ENCODE measurements around the gene LGR5. TPM values are rescaled to one million over a fixed set of nuclear protein-coding genes. Genes with fewer than 3 reads are reported as not detected.

The LGR5 gene
- total and polyA plus RNA-seq, 2 of the 4 experiments (the other 2 are of a cell fraction), result not detected

DNA sequence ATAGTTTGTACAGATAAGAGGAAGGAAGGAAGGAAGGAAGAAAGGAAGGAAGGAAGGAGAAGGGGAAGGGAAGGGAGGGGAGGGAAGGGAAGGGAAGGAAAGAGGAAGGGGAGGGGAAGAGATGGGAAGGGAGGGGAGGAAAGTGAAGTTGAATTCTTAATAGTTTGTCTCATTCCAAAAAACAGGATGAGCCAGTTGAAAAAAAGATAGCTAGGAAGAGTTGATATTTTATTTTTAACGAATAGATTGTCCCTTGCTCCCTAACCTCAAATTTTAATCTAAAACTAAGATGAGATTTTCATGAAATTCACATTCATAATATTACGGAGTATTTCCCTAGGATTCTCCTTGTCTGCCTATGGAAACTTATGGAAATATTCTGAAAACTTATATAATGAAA, 143.3 kb downstream of the LGR5 start:
- Histone ChIP-seq H2AK5ac (ENCODE audit: low read depth, low read length) (no peak overlapping the region), H3K18ac (ENCODE audit: low read depth, low read length) (no peak overlapping the region), H3K9me1 (ENCODE audit: insufficient read depth, low read length) (no peaks in the 10 kb centered on the region), H2BK20ac (ENCODE audit: low read depth, low read length) (no peak overlapping the region), H3K27me3 (ENCODE audit: control insufficient read depth, insufficient read depth, low read length) (peaks cover 12% of the 10 kb centered on the region), H2AK9ac (replicated peaks; ENCODE audit: low read depth, low read length, poor library complexity) (no peak overlapping the region), H3K4me2 (ENCODE audit: low read depth, low read length) (no peak overlapping the region), H3K4me1 (ENCODE audit: control insufficient read depth, insufficient read depth, low read length) (no peaks in the 10 kb centered on the region), H4K91ac (ENCODE audit: insufficient read depth, low read depth, low read length) (no peak overlapping the region), H3K9ac (ENCODE audit: low read depth, low read length) (no peak overlapping the region), H4K20me1 (ENCODE audit: insufficient read depth, low read length) (no peaks in the 10 kb centered on the region), H3K79me1 (ENCODE audit: low read depth in 1 of 2, low read length in 2 of 2) (no peaks in the 10 kb centered on the region), H4K5ac (ENCODE audit: low read depth, low read length) (no peak overlapping the region), H3K23ac (ENCODE audit: low read depth, low read length) (no peak overlapping the region), H3K56ac (ENCODE audit: extremely low read depth, insufficient read depth, low read length) (no peak overlapping the region), H4K8ac (ENCODE audit: low read depth in 2 of 2, low read length in 2 of 2) (no peak overlapping the region), H2BK5ac (ENCODE audit: low read depth, low read length, poor library complexity, severe bottlenecking) (no peak overlapping the region), H2AFZ (replicated peaks; ENCODE audit: low read length, poor library complexity) (no peak overlapping the region), H2BK120ac (ENCODE audit: low read depth, low read length) (no peak overlapping the region), H3K36me3 (ENCODE audit: control insufficient read depth, insufficient read depth, low read length) (no peaks in the 10 kb centered on the region), H3K27ac (ENCODE audit: insufficient read depth, low read length) (no peak overlapping the region), H3K9me3 (ENCODE audit: control insufficient read depth, insufficient read depth, low read length) (no peaks in the 10 kb centered on the region), H2BK15ac (ENCODE audit: low read depth, low read length) (no peak overlapping the region), H3K14ac (replicated peaks; ENCODE audit: low read depth, low read length) (no peak overlapping the region), H3K4ac (ENCODE audit: low read depth, low read length) (no peak overlapping the region), H3K4me3 (ENCODE audit: insufficient read depth, low read depth, low read length) (no peak overlapping the region)
- POLR2A ChIA-PET (ENCODE audit: unreplicated experiment), result no interaction called here
- intact Hi-C loops (cut with micrococcal nuclease) (no loop called here), in situ Hi-C loops (cut with MboI; ENCODE audit: low sequenced_read_pairs) (no loop called here), dilution Hi-C loops (cut with HindIII; ENCODE audit: low sequenced_read_pairs, unreplicated experiment) (no loop called here)
- WGBS, 2 experiments (ENCODE audit: extremely low coverage in 2 of 2, insufficient read length in 1 of 2), result no CpG with 5 or more reads among the region's 2 CpGs
- TF ChIP-seq POLR2A (IDR thresholded peaks at IDR 0.05; ENCODE audit: low read depth, low read length) (no peak), RFX5 (IDR thresholded peaks at IDR 0.05; ENCODE audit: low read depth, low read length) (no peak), RAD21 (IDR thresholded peaks at IDR 0.05; ENCODE audit: low read length) (no peak), NFE2L2 (IDR thresholded peaks at IDR 0.05; ENCODE audit: low read depth, low read length) (no peak), FOS (IDR thresholded peaks at IDR 0.05; ENCODE audit: low read depth, low read length) (no peak), CEBPB (IDR thresholded peaks at IDR 0.05; ENCODE audit: low read depth, low read length) (no peak)
- TF ChIP-seq, protein P1, sequence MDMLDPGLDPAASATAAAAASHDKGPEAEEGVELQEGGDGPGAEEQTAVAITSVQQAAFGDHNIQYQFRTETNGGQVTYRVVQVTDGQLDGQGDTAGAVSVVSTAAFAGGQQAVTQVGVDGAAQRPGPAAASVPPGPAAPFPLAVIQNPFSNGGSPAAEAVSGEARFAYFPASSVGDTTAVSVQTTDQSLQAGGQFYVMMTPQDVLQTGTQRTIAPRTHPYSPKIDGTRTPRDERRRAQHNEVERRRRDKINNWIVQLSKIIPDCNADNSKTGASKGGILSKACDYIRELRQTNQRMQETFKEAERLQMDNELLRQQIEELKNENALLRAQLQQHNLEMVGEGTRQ (IDR thresholded peaks at IDR 0.05; ENCODE audit: low read depth, low read length), result no peak
- TF ChIP-seq, protein P2, sequence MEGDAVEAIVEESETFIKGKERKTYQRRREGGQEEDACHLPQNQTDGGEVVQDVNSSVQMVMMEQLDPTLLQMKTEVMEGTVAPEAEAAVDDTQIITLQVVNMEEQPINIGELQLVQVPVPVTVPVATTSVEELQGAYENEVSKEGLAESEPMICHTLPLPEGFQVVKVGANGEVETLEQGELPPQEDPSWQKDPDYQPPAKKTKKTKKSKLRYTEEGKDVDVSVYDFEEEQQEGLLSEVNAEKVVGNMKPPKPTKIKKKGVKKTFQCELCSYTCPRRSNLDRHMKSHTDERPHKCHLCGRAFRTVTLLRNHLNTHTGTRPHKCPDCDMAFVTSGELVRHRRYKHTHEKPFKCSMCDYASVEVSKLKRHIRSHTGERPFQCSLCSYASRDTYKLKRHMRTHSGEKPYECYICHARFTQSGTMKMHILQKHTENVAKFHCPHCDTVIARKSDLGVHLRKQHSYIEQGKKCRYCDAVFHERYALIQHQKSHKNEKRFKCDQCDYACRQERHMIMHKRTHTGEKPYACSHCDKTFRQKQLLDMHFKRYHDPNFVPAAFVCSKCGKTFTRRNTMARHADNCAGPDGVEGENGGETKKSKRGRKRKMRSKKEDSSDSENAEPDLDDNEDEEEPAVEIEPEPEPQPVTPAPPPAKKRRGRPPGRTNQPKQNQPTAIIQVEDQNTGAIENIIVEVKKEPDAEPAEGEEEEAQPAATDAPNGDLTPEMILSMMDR (conservative IDR thresholded peaks at IDR 0.05; ENCODE audit: low read depth, low read length), result no peak
- CTCF ChIA-PET, result no interaction called here
- ATAC-seq (ENCODE audit: low read depth), result no peak
- BruUV-seq (replicated peaks), result no TSS peak
- DNase-seq, result no peak

All from IMR-90 (cell line).